IPS-15b (cell line): ENCODE results near the gene SLC25A33.
"Not testable (repeated sequence)": the region's sequence is repeated elsewhere in the genome, so short reads cannot be mapped to it uniquely, and the experiment has no call there.

Experiments
- H3K27me3 ChIP-seq: one replicate; pipeline ENCODE4 v1.6.1; 2013; ENCODE audit warnings: low read length; ENCODE audit not compliant: control insufficient read depth, insufficient read depth
- H3K36me3 ChIP-seq: one replicate; pipeline ENCODE4 v1.6.1; 2013; ENCODE audit warnings: low read length; ENCODE audit not compliant: control insufficient read depth, insufficient read depth
- H3K4me1 ChIP-seq: one replicate; pipeline ENCODE4 v1.6.1; 2013; ENCODE audit warnings: mild to moderate bottlenecking, low read length; ENCODE audit not compliant: control insufficient read depth, insufficient read depth
- H3K4me3 ChIP-seq: one replicate; pipeline ENCODE4 v1.5.1; 2013; ENCODE audit warnings: low read depth, low read length
- H3K9ac ChIP-seq: one replicate; pipeline ENCODE4 v1.6.1; 2013; ENCODE audit warnings: low read depth, mild to moderate bottlenecking, low read length
- H3K9me3 ChIP-seq: one replicate; pipeline ENCODE4 v1.6.1; 2013; ENCODE audit warnings: mild to moderate bottlenecking, low read length; ENCODE audit not compliant: control insufficient read depth, insufficient read depth

The SLC25A33 gene

DNA sequence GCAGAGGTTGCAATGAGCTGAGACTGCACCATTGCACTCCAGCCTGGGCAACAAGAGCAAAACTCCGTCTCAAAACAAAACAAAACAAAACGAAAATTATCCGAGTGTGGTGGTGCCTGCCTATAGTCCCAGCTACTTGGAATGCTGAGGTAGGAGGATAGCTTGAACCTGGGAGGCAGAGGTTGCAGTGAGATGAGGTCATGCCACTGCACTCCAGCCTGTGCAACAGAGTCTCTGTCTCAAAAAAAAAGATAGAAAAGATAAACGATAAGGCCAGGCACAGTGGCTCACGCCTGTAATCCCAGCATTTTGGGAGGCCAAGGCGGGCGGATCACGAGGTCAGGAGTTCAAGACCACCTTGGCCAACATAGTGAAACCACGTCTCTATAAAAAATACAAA lies 23.7 kb upstream of the SLC25A33 start:
- H3K4me3 ChIP-seq, H3K27me3 ChIP-seq, H3K9me3 ChIP-seq, H3K36me3 ChIP-seq, H3K9ac ChIP-seq, H3K4me1 ChIP-seq: not testable (repeated sequence)

GRCh38 chr1:9518454-9518998 lies 20.7 kb upstream of the SLC25A33 start:
- H3K9ac ChIP-seq, result no peak overlapping the region
- H3K4me3 ChIP-seq, result no peak overlapping the region
- no peaks in the 10 kb centered on the region for H3K36me3 ChIP-seq
- H3K9me3 ChIP-seq, result no peaks in the 10 kb centered on the region
- H3K27me3 ChIP-seq, result no peaks in the 10 kb centered on the region
- no peaks in the 10 kb centered on the region for H3K4me1 ChIP-seq

- no peaks in the 10 kb centered on the region for H3K4me1 ChIP-seq
Observed at GRCh38 chr1:9520411-9520810, 18.9 kb upstream of the SLC25A33 start.

GRCh38 chr1:9529190-9529589 lies 10.1 kb upstream of the SLC25A33 start:
- no peaks in the 10 kb centered on the region for H3K4me1 ChIP-seq
- H3K27me3 ChIP-seq, result no peaks in the 10 kb centered on the region
- no peak overlapping the region for H3K4me3 ChIP-seq
- no peaks in the 10 kb centered on the region for H3K36me3 ChIP-seq
- no peaks in the 10 kb centered on the region for H3K9me3 ChIP-seq
- no peak overlapping the region for H3K9ac ChIP-seq

More at GRCh38 chr1:9520411-9520810, 18.9 kb upstream of the SLC25A33 start:
- Histone ChIP-seq H3K9me3 (no peaks in the 10 kb centered on the region), H3K36me3 (no peaks in the 10 kb centered on the region), H3K27me3 (no peaks in the 10 kb centered on the region), H3K9ac (no peak overlapping the region), H3K4me3 (no peak overlapping the region)

DNA sequence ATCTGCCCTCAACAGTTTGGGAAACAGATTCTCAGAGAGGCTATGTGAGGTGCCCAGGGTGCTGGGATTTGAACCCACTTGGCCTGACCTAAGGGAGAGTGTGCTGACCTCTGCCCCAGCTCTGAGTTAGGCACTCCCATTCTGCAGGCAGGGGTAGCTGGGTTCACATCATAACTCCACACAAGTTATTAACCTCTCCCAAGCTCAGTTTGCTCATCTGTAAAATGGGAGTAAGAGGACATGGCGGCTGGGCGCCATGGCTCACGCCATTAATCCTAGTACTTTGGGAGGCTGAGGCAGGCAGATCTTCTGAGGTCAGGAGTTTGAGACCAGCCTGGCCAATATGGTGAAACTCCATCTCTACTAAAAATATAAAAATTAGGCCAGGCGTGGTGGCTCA lies 8.9 kb upstream of the SLC25A33 start:
- no peaks in the 10 kb centered on the region for H3K36me3 ChIP-seq
- H3K4me3 ChIP-seq, result no peak overlapping the region
- no peaks in the 10 kb centered on the region for H3K4me1 ChIP-seq
- no peak overlapping the region for H3K9ac ChIP-seq
- H3K27me3 ChIP-seq, result no peaks in the 10 kb centered on the region
- H3K9me3 ChIP-seq, result no peaks in the 10 kb centered on the region

- Histone ChIP-seq H3K4me1 (no peaks in the 10 kb centered on the region), H3K27me3 (no peaks in the 10 kb centered on the region), H3K36me3 (no peaks in the 10 kb centered on the region), H3K9me3 (no peaks in the 10 kb centered on the region), H3K9ac (no peak overlapping the region), H3K4me3 (no peak overlapping the region)
Observed at GRCh38 chr1:9534953-9535352, 4.3 kb upstream of the SLC25A33 start.

- no peaks in the 10 kb centered on the region for H3K9me3 ChIP-seq
- no peaks in the 10 kb centered on the region for H3K36me3 ChIP-seq
- no peak overlapping the region for H3K4me3 ChIP-seq
- H3K4me1 ChIP-seq, result peaks cover 3% of the 10 kb centered on the region
- H3K27me3 ChIP-seq, result peaks cover 2% of the 10 kb centered on the region
- H3K9ac ChIP-seq, result no peak overlapping the region
Observed at GRCh38 chr1:9536301-9536700, 3.0 kb upstream of the SLC25A33 start.

DNA sequence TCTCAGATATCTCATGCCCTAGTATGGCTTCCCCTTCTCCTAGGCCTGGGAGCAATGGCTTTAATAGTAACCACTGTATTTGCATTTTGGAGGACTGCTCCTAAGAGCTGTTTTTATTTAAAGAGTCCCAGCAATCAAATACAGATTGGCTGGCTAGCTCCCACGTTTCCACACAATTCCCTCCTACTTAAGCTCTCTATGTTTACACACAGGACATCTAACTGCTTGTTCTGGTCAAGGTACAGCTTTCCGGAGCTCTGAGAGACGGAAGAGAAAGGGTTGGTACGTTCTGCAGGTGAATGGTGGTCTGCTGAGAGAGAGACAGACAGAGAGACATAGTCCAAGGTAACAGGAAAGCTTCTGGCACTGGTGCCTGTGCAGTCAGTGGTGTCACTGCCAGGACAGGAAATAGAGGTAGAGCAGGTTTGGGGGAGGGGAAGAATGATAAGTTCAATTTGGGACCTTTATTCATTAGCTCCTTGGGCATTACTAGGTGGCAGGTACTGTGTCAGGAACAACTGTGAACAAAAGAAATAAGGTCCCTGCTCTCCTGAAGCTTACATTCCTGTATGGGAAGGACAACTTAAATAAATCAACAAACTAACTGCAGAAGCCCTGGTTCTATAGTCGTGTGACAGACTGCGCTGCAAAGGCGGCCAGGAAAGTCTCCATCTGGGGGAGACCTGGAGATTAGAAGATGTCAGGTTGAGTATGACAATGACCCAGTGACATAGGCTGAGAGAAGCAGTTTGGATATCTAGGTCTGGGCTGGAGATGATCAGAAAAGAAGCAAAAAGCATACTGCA lies 1.2 kb upstream of the SLC25A33 start:
- no peak overlapping the region for H3K9ac ChIP-seq
- peaks cover 3% of the 10 kb centered on the region for H3K4me1 ChIP-seq
- H3K36me3 ChIP-seq, result no peaks in the 10 kb centered on the region
- no peak overlapping the region for H3K4me3 ChIP-seq
- no peaks in the 10 kb centered on the region for H3K9me3 ChIP-seq
- H3K27me3 ChIP-seq, result peaks cover 2% of the 10 kb centered on the region

- Histone ChIP-seq H3K9ac (no peak overlapping the region), H3K36me3 (no peaks in the 10 kb centered on the region), H3K27me3 (peaks cover 2% of the 10 kb centered on the region), H3K4me3 (no peak overlapping the region), H3K9me3 (no peaks in the 10 kb centered on the region), H3K4me1 (peaks cover 3% of the 10 kb centered on the region)
Observed at GRCh38 chr1:9538669-9539164, 548 bp upstream of the SLC25A33 start.

- H3K27me3 ChIP-seq, result peaks cover 2% of the 10 kb centered on the region
- H3K36me3 ChIP-seq, result no peaks in the 10 kb centered on the region
- H3K9ac ChIP-seq, result peak overlapping the region; percentile 24
- H3K4me3 ChIP-seq, result peak overlapping the region; percentile 87
- no peaks in the 10 kb centered on the region for H3K9me3 ChIP-seq
- H3K4me1 ChIP-seq, result peaks cover 3% of the 10 kb centered on the region
Observed at GRCh38 chr1:9539829-9540550, 725 bp downstream of the SLC25A33 start.

DNA sequence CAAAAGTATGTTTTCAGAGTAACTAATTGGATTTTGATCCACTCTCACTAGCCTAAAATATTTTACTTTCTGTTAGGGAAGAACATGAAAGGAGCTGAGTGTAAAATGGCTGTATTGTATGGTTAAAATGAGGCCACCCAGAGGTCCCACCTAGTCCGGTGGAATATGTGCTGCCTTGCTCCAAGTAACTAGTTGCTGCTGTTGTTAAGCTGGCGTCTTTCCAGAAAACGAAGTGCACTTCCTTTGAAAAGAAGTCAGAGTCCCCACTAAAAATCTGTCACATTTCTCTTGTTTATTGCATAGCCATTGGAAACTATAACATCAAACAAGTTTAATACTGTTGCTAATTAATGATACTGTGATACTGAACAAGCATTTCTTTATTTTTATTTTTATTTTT lies 3.2 kb downstream of the SLC25A33 start:
- Histone ChIP-seq H3K4me3 (no peak overlapping the region), H3K27me3 (peaks cover 2% of the 10 kb centered on the region), H3K36me3 (no peaks in the 10 kb centered on the region), H3K9ac (no peak overlapping the region), H3K9me3 (no peaks in the 10 kb centered on the region), H3K4me1 (peaks cover 3% of the 10 kb centered on the region)

- H3K9ac ChIP-seq, result no peak overlapping the region
- H3K4me3 ChIP-seq, result no peak overlapping the region
- peaks cover 3% of the 10 kb centered on the region for H3K4me1 ChIP-seq
- H3K9me3 ChIP-seq, result no peaks in the 10 kb centered on the region
- peaks cover 2% of the 10 kb centered on the region for H3K27me3 ChIP-seq
- no peaks in the 10 kb centered on the region for H3K36me3 ChIP-seq
Observed at GRCh38 chr1:9544926-9545325, 5.7 kb downstream of the SLC25A33 start.
